Ishikawa (cell line): Measurements from ENCODE around the gene SLCO3A1.

ENCODE experiments used
- EP300 ChIP-seq: IDR thresholded peaks from 2 replicates; pipeline ENCODE4 v1.6.1; 2012; ENCODE audit warnings: borderline replicate concordance
- TAF1 ChIP-seq: IDR thresholded peaks from 2 replicates; pipeline ENCODE4 v1.6.1; 2012; ENCODE audit warnings: low read depth, mild to moderate bottlenecking
- TCF12 ChIP-seq: IDR thresholded peaks from 2 replicates; pipeline ENCODE4 v1.6.1; 2012; ENCODE audit warnings: low read depth
- YY1 ChIP-seq: IDR thresholded peaks from 2 replicates; pipeline ENCODE4 v1.6.1; 2012; ENCODE audit warnings: low read depth
- TF ChIP-seq, protein P1 (sequence below): IDR thresholded peaks from 2 replicates; pipeline ENCODE4 v1.6.1; 2012; ENCODE audit warnings: low read depth, mild to moderate bottlenecking
- TF ChIP-seq, protein P2 (sequence below): IDR thresholded peaks from 2 replicates; pipeline ENCODE4 v1.6.1; 2012
- TF ChIP-seq, protein P3 (sequence below): IDR thresholded peaks from 2 replicates; pipeline ENCODE4 v1.6.1; 2012

DNA sequence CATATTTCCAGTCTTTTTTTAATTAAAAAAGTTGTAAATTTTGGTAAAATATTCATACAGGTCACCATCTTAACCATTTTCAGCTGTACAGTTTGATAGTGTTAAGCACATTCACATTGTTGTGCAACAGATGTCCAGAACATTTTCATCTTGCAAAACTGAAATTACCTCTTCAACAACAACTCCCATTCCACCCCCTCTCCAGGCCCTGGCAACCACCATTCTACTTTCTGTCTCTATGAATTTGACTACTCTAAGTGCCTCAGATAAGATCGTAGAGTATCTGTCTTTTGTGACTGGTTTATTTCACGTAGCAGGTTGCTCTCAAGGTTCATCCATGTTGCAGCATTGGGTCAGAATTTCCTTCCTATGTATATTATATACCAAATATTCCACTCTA lies 76.0 kb downstream of the SLCO3A1 start:
- TF ChIP-seq YY1: no peak
- no peak for TF ChIP-seq EP300
- no peak for TF ChIP-seq TAF1
- TF ChIP-seq, protein P1, sequence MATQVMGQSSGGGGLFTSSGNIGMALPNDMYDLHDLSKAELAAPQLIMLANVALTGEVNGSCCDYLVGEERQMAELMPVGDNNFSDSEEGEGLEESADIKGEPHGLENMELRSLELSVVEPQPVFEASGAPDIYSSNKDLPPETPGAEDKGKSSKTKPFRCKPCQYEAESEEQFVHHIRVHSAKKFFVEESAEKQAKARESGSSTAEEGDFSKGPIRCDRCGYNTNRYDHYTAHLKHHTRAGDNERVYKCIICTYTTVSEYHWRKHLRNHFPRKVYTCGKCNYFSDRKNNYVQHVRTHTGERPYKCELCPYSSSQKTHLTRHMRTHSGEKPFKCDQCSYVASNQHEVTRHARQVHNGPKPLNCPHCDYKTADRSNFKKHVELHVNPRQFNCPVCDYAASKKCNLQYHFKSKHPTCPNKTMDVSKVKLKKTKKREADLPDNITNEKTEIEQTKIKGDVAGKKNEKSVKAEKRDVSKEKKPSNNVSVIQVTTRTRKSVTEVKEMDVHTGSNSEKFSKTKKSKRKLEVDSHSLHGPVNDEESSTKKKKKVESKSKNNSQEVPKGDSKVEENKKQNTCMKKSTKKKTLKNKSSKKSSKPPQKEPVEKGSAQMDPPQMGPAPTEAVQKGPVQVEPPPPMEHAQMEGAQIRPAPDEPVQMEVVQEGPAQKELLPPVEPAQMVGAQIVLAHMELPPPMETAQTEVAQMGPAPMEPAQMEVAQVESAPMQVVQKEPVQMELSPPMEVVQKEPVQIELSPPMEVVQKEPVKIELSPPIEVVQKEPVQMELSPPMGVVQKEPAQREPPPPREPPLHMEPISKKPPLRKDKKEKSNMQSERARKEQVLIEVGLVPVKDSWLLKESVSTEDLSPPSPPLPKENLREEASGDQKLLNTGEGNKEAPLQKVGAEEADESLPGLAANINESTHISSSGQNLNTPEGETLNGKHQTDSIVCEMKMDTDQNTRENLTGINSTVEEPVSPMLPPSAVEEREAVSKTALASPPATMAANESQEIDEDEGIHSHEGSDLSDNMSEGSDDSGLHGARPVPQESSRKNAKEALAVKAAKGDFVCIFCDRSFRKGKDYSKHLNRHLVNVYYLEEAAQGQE: no peak
- no peak for TF ChIP-seq TCF12
- TF ChIP-seq, protein P2, sequence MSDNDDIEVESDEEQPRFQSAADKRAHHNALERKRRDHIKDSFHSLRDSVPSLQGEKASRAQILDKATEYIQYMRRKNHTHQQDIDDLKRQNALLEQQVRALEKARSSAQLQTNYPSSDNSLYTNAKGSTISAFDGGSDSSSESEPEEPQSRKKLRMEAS: no peak
- TF ChIP-seq, protein P3, sequence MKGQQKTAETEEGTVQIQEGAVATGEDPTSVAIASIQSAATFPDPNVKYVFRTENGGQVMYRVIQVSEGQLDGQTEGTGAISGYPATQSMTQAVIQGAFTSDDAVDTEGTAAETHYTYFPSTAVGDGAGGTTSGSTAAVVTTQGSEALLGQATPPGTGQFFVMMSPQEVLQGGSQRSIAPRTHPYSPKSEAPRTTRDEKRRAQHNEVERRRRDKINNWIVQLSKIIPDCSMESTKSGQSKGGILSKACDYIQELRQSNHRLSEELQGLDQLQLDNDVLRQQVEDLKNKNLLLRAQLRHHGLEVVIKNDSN: no peak
